Activated CD4-positive, alpha-beta T cell treated with anti-CD3 and anti-CD28 coated beads, Interleukin-2, amount 10 ng/mL, durations not matched to agents 7 days and 5 days (primary cell): ENCODE measurements around the gene ENAH. TPM values are rescaled to one million over a fixed set of nuclear protein-coding genes. Genes with fewer than 3 reads are reported as not detected.
"Not testable (repeated sequence)": the region's sequence is repeated elsewhere in the genome, so short reads cannot be mapped to it uniquely, and the experiment has no call there.

Experiments
- CTCF ChIA-PET: fragments of 350-600 bp; sonication (Branson Sonifier 250); formaldehyde crosslinking; loops from one replicate; lab custom pipeline; 2021; ENCODE audit warnings: antibody characterized with exemption; lab: Charles Lee
- POLR2A ChIA-PET: fragments of 350-600 bp; sonication (Branson Sonifier 250); formaldehyde crosslinking; loops from one replicate; lab custom pipeline; 2021; ENCODE audit warnings: antibody characterized with exemption; lab: Charles Lee
- DNase-seq: peaks from one replicate; pipeline ENCODE4 v3.0.0-alpha.2; 2020
- H3K27ac Mint-ChIP-seq: one replicate; pipeline ENCODE4 v1.8.0; 2021; ENCODE audit warnings: mild to moderate bottlenecking, moderate library complexity, mixed read lengths
- H3K27me3 Mint-ChIP-seq: one replicate; pipeline ENCODE4 v1.8.0; 2021; ENCODE audit warnings: mixed read lengths
- H3K36me3 Mint-ChIP-seq: one replicate; pipeline ENCODE4 v1.8.0; 2021; ENCODE audit warnings: low read depth, mixed read lengths
- H3K4me1 Mint-ChIP-seq: one replicate; pipeline ENCODE4 v1.8.0; 2021; ENCODE audit warnings: mixed read lengths
- H3K4me3 Mint-ChIP-seq: one replicate; pipeline ENCODE4 v1.8.0; 2021; ENCODE audit warnings: mild to moderate bottlenecking, moderate library complexity, mixed read lengths
- H3K9me3 Mint-ChIP-seq: one replicate; pipeline ENCODE4 v1.8.0; 2021; ENCODE audit warnings: mixed read lengths
- total RNA-seq, 2 experiments: library from RNA; stranded (reverse); gene quantifications; one replicate each; pipeline ENCODE4 v1.2.3, GENCODE V29; 2021

Gene ENAH
- not detected for total RNA-seq

- POLR2A ChIA-PET: no interaction called here
- Mint-ChIP-seq H3K4me1 (peaks cover 11% of the 10 kb centered on the region), H3K27me3 (peaks cover 63% of the 10 kb centered on the region), H3K4me3 (peak within 1 kb of the TSS; percentile 82), H3K36me3 (no peaks in the 10 kb centered on the region), H3K9me3 (no peaks in the 10 kb centered on the region), H3K27ac (no peak within 1 kb of the TSS)
- peak; percentile 25 for DNase-seq
- CTCF ChIA-PET: interaction anchor here (0.8 kb wide), 1 partner anchor 12 kb away, joined by 3 read pairs; no protein-coding TSS in a partner anchor
Measured at GRCh38 chr1:225652729-225653462, at the start of gene ENAH. TSS of gene ENAH (minus strand) at chr1:225653123. CDS start at chr1:225652690, 433 bp downstream.

- CTCF ChIA-PET: no interaction called here
- Mint-ChIP-seq H3K4me3 (no peak overlapping the region), H3K4me1 (no peaks in the 10 kb centered on the region), H3K36me3 (no peaks in the 10 kb centered on the region), H3K27ac (no peak overlapping the region), H3K27me3 (peaks cover 3% of the 10 kb centered on the region), H3K9me3 (no peaks in the 10 kb centered on the region)
- DNase-seq: no peak
- POLR2A ChIA-PET: no interaction called here
Measured at GRCh38 chr1:225700889-225701465, 48.1 kb upstream of the ENAH start.

GRCh38 chr1:225700164-225700821 lies 47.4 kb upstream of the ENAH start:
- DNase-seq: no peak
- H3K4me3 Mint-ChIP-seq: no peak overlapping the region
- peaks cover 3% of the 10 kb centered on the region for H3K27me3 Mint-ChIP-seq
- H3K9me3 Mint-ChIP-seq: no peaks in the 10 kb centered on the region
- H3K4me1 Mint-ChIP-seq: no peaks in the 10 kb centered on the region
- ChIA-PET POLR2A (no interaction called here), CTCF (no interaction called here)
- no peaks in the 10 kb centered on the region for H3K36me3 Mint-ChIP-seq
- no peak overlapping the region for H3K27ac Mint-ChIP-seq

GRCh38 chr1:225699336-225699735 lies 46.4 kb upstream of the ENAH start:
- Mint-ChIP-seq H3K36me3 (no peaks in the 10 kb centered on the region), H3K4me1 (no peaks in the 10 kb centered on the region)
- CTCF ChIA-PET: no interaction called here

GRCh38 chr1:225698194-225698593 lies 45.3 kb upstream of the ENAH start:
- H3K4me1 Mint-ChIP-seq, H3K27ac Mint-ChIP-seq, POLR2A ChIA-PET, H3K4me3 Mint-ChIP-seq, H3K36me3 Mint-ChIP-seq, H3K27me3 Mint-ChIP-seq, H3K9me3 Mint-ChIP-seq, CTCF ChIA-PET, DNase-seq: not testable (repeated sequence)

More at GRCh38 chr1:225699336-225699735, 46.4 kb upstream of the ENAH start:
- Mint-ChIP-seq H3K27ac (no peak overlapping the region), H3K9me3 (no peaks in the 10 kb centered on the region), H3K4me3 (no peak overlapping the region), H3K27me3 (peaks cover 6% of the 10 kb centered on the region)
- POLR2A ChIA-PET: no interaction called here
- DNase-seq: no peak

GRCh38 chr1:225697428-225697827 lies 44.5 kb upstream of the ENAH start:
- peaks cover 6% of the 10 kb centered on the region for H3K27me3 Mint-ChIP-seq
- DNase-seq: no peak
- CTCF ChIA-PET: no interaction called here

GRCh38 chr1:225695578-225696337 lies 42.8 kb upstream of the ENAH start:
- POLR2A ChIA-PET: interaction anchor here (0.6 kb wide), 1 partner anchor 223 kb away, joined by 3 read pairs; no protein-coding TSS in a partner anchor

More at GRCh38 chr1:225697428-225697827, 44.5 kb upstream of the ENAH start:
- H3K9me3 Mint-ChIP-seq: no peaks in the 10 kb centered on the region
- H3K4me1 Mint-ChIP-seq: no peaks in the 10 kb centered on the region
- POLR2A ChIA-PET: no interaction called here
- no peaks in the 10 kb centered on the region for H3K36me3 Mint-ChIP-seq
- no peak overlapping the region for H3K4me3 Mint-ChIP-seq
- no peak overlapping the region for H3K27ac Mint-ChIP-seq

GRCh38 chr1:225694151-225694603 lies 41.3 kb upstream of the ENAH start:
- ChIA-PET CTCF (no interaction called here), POLR2A (interaction anchor here (0.7 kb wide), 1 partner anchor 11 kb away, joined by 5 read pairs; no protein-coding TSS in a partner anchor)
- H3K9me3 Mint-ChIP-seq: no peaks in the 10 kb centered on the region
- H3K27ac Mint-ChIP-seq: no peak overlapping the region
- DNase-seq: no peak
- peaks cover 4% of the 10 kb centered on the region for H3K27me3 Mint-ChIP-seq
- H3K36me3 Mint-ChIP-seq: no peaks in the 10 kb centered on the region
- H3K4me3 Mint-ChIP-seq: no peak overlapping the region
- H3K4me1 Mint-ChIP-seq: no peaks in the 10 kb centered on the region

More at GRCh38 chr1:225695578-225696337, 42.8 kb upstream of the ENAH start:
- Mint-ChIP-seq H3K4me3 (no peak overlapping the region), H3K36me3 (no peaks in the 10 kb centered on the region), H3K27ac (no peak overlapping the region), H3K9me3 (no peaks in the 10 kb centered on the region), H3K4me1 (no peaks in the 10 kb centered on the region), H3K27me3 (peaks cover 6% of the 10 kb centered on the region)
- no peak for DNase-seq
- CTCF ChIA-PET: interaction anchor here (0.7 kb wide), 1 partner anchor 51 kb away, joined by 4 read pairs; no protein-coding TSS in a partner anchor

GRCh38 chr1:225693697-225694096 lies 40.8 kb upstream of the ENAH start:
- POLR2A ChIA-PET: interaction anchor here (0.7 kb wide), 1 partner anchor 10 kb away, joined by 5 read pairs; no protein-coding TSS in a partner anchor
- H3K4me1 Mint-ChIP-seq, H3K27me3 Mint-ChIP-seq, H3K4me3 Mint-ChIP-seq, CTCF ChIA-PET, H3K27ac Mint-ChIP-seq, H3K36me3 Mint-ChIP-seq, H3K9me3 Mint-ChIP-seq, DNase-seq: not testable (repeated sequence)

- ChIA-PET CTCF (interaction anchor here (0.7 to 1.7 kb wide), 2 partner anchors 17 to 20 kb away, joined by 3 to 4 read pairs; no protein-coding TSS in a partner anchor), POLR2A (no interaction called here)
- Mint-ChIP-seq H3K9me3 (no peaks in the 10 kb centered on the region), H3K36me3 (no peaks in the 10 kb centered on the region), H3K27me3 (peaks cover 4% of the 10 kb centered on the region), H3K4me1 (no peaks in the 10 kb centered on the region), H3K27ac (no peak overlapping the region), H3K4me3 (no peak overlapping the region)
- no peak for DNase-seq
Measured at GRCh38 chr1:225693085-225693696, 40.3 kb upstream of the ENAH start.

GRCh38 chr1:225692517-225692879 lies 39.6 kb upstream of the ENAH start:
- no peaks in the 10 kb centered on the region for H3K4me1 Mint-ChIP-seq
- no peaks in the 10 kb centered on the region for H3K9me3 Mint-ChIP-seq
- no peak overlapping the region for H3K27ac Mint-ChIP-seq
- ChIA-PET POLR2A (no interaction called here), CTCF (interaction anchor here (0.7 to 1.7 kb wide), 2 partner anchors 16 to 19 kb away, joined by 3 to 4 read pairs; no protein-coding TSS in a partner anchor)
- peaks cover 4% of the 10 kb centered on the region for H3K27me3 Mint-ChIP-seq
- no peak overlapping the region for H3K4me3 Mint-ChIP-seq
- H3K36me3 Mint-ChIP-seq: no peaks in the 10 kb centered on the region
- DNase-seq: no peak
